GM19023 (cell line): ENCODE data around the gene RSAD1.

ENCODE experiments used
- ATAC-seq: cut with Tn5 transposase; IDR thresholded peaks from one replicate; pipeline ENCODE4 v1.9.1; 2021; ENCODE audit warnings: mild to moderate bottlenecking, moderate library complexity; ENCODE audit not compliant: unreplicated experiment

RSAD1 gene

DNA sequence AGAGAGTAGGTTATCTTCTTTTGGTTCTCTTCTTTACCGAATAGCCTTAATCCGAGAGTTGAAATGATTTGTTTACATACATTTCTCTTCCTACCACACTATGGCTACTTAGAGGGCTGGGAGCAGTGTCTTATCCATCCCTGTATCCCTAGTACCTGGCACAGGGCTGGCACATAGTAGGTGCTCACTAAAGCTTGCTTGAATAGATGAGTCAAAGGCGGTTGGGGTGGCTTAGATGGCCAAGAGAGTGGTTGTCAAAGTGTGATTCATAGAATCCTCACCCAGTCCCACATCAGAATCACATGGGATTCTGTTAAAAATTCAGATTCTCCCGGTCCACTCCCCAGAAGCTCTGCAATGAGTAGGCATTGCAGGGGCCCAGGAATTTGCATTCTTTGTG, 21.0 kb upstream of the RSAD1 start:
- ATAC-seq, result no peak

DNA sequence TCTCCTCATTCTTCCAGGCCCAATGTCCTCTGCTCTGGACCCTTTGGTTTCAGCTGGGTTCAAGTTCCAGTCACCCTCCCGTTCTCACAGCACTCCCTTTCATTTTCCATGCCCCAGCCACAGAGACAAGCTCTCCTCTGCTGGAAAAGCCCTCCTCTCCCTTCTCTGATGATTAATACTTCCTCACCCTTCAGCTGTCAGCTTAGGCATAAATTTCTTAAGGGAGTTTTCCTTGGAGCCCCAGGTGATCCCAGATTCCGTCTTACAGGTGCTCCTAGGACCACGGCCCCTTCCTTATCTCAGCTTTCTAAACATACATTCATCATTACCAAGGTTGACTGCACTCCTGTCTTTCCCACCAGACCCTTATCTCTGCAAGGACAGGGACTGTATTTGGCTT, 20.4 kb upstream of the RSAD1 start:
- no peak for ATAC-seq

DNA sequence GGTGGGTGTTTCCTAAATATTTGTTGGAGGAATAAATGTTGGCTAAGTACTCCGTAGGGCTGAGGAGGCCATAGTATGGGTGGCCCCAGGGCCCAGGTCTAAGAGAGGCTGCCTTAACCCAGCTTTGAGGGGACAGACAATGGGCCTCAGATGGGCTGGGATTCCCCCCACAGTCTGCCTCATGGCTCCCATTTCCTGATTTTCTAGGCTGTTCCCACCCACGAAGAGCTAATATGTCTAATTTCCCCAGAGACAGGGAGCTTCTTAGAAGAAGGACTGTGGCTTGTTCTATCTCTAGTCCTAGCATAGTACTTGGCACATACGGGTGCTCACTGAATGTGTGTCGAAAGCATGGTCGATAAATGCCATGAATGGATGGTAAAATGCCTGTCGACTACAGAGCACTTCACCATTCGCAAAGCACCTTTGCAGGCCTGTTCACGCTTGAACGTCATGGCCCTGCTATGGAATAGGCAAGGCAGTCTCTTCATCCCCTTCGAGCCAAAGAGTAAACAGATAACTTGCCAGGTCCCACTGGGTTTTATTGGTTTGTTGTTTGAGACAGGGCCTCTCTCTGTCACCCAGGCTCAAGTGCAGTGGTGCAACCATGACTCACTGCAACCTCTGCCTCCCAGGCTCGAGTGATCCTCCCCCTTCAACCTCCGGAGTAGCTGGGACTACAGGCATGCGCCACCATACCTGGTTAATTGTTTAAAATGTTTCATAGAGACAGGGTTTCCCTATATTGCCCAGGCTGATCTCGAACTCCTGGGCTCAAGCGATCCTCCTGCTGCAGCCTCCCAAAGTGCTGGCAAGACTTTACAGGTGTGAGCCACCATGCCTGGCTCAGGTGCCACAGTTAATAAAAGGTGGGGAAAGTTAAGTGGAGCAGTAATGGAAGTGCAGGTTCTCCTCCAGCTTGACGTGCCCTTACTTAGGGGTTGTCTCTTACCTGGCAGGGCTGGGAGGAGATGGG, 19.7 kb upstream of the RSAD1 start:
- ATAC-seq, result no peak

- ATAC-seq, result no peak
These were observed 18.9 kb upstream of the RSAD1 start for GRCh38 chr17:50459756-50460155.

- ATAC-seq, result no peak
These were observed 17.7 kb upstream of the RSAD1 start for GRCh38 chr17:50460831-50461526.

DNA sequence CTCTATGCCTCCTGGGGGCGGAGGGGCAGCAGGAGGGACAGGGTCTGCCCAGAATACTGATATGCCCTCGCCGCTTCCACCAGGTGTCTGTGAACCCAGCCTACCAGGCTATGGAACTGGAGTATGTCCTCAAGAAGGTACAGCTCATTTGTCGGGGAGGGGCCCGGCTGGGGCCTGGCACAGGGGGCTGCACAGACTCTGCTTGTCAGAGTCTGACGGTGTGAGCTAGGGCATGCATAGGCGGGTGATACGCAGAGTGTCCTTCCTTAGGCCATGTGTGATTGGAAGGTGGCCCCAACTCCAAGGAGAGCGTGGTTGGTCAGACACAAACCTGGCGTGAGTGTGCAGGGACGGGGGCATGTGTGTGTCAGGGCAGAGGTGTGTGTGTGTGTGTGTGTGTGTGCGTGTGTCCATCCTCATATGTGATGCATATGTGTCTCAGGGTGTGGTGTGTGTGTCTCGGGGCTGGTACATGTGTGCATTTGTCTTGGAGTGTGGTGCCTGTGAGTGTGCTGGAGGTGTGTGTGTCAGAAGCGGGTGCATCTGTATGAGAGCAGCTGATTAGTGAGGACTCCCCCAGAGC, 17.0 kb upstream of the RSAD1 start:
- ATAC-seq, result no peak

DNA sequence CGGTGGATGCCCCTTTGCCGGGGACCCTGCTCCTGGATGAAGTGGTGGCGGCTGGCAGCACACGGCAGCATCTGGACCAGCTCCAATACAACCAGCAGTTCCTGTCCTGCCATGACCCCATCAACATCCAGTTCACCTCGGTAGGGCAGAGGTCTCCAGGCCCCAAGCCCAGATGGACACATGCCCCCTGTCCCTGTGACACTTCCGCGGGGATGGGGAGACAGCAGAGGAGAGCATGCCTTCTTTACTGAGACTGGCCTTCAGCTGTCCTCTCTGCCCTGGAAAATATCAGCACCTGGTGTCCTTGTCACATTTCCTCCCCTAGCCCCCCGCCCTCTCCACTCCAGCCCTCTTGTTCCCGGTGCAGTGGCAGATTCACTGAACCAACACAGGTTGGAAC, 16.2 kb upstream of the RSAD1 start:
- no peak for ATAC-seq

- ATAC-seq, result no peak
These were observed 14.5 kb upstream of the RSAD1 start for GRCh38 chr17:50464121-50464520.

- no peak for ATAC-seq
These were observed 13.9 kb upstream of the RSAD1 start for GRCh38 chr17:50464736-50465135.

DNA sequence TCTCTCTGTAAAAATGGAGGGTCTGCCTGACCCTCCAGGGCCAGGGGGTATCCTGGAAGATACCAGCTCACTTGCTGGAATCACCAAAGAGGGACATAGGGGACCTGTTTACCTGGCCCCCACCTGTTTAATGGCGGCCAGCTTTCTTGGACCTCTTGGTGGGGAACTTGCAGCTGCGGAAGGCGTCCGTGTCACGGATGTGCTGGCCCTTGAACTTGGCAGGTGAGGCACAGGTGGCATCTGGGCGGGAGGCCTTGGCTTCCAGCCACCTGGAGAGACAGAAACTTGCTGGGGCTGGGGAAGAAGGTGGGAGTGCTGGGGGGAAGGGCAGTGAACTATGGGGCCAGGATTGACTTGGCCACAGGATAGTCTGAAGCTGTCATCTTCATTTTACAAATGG, 13.5 kb upstream of the RSAD1 start:
- no peak for ATAC-seq

DNA sequence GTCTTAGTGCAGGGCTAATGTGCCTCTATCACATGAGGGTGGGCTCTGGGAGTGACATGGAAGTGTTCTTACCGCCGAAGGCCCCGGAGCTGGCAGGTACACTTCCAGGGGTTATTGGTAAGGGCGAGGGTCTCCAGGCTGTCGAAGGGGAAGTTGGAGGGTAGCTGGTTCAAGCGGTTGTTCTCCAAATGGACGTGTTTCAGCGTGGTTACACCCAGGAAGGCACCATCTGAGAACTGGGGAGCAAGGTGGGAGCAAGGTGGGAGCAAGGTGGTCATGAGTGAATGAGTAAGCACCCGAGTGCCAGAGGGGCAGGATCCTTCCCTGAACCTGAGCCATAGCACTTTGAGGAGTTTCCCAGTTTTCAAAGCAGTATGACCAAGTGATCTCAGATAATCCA, 13.0 kb upstream of the RSAD1 start:
- no peak for ATAC-seq

- no peak for ATAC-seq
These were observed 12.1 kb upstream of the RSAD1 start for GRCh38 chr17:50466371-50467113.

GRCh38 chr17:50467114-50467854, 11.4 kb upstream of the RSAD1 start:
- no peak for ATAC-seq

- ATAC-seq, result no peak
These were observed 10.8 kb upstream of the RSAD1 start for GRCh38 chr17:50467855-50468303.

DNA sequence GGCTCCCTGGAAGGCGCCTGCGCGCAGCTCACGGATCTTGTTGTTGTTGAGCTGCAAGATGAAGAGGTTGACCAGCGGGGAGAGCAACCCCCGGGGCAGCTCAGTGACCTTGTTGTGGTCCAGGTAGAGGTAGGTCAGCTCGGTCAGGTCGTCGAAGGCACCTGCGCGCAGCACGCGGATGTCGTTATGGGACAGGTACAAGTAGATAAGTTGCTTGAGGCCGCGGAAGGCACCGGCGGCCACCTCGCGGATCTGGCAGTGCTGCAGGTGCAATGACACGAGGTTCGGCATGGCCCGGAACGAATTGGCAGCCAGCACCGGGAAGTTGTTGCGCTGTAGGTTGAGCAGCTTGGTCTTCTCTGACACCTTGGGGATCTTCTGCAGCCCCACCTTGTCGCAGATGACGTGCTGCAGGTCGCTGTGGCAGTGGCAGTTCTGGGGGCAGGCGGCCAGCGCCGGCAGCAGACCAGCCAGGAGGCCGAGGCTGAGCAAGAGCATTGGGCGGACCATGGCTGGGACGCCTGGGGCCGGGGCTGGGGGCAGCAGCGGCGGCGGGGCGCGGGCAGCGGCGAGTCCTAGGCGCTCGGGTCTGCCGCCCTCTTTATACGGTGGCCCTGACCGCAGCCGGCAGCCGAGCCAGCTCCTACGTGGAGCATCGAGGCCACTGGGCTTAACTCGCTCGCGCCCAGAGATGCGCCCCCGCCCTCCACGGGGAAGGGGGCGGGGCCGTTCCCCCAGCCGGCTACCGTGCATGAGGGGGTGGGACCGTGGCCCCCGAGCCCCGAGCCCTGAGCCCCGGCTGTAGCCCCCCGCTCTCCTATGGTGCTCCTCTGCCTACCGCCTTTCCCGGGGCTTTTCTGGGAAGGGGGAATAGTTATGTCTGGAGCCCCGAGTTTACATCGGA, 10.1 kb upstream of the RSAD1 start, which contains the start of gene CHAD:
Gene CHAD (minus strand): TSS at position 577 of the 904 bp plus-strand sequence. CDS start 67 bp downstream, at position 510.
- no peak for ATAC-seq

- ATAC-seq, result no peak
These were observed 9.5 kb upstream of the RSAD1 start for GRCh38 chr17:50469208-50469605.

DNA sequence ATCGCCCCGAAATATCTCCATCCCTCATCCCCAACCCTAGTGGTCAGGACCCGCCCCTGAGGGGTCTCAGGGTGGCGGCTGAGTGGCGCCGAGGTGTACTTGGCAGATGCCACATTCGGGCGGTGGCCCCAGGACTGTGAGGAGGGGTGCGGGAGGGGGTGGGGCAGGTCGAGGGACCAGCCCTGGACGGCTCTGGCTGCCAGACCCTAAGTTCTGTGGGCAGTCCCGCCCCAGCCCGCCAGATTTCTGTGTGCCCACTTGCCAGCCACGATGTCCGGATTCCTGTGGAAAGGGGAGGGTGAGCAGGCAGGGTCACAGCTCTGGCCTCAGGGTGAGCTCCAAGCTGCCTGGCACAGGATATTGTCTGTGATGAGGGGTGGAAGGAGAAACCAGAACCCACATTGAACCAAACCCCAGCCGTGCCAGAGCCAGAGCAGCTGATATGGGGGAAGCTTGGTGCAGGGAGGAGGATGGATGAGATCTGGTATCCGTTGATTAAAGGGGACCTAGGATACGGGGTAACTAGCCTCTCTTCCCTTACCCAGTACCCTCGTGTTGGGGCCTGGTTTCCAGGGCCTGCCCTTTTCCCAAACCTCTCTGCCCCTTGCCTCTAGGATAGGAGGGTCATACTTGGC, 8.9 kb upstream of the RSAD1 start:
- ATAC-seq, result no peak

DNA sequence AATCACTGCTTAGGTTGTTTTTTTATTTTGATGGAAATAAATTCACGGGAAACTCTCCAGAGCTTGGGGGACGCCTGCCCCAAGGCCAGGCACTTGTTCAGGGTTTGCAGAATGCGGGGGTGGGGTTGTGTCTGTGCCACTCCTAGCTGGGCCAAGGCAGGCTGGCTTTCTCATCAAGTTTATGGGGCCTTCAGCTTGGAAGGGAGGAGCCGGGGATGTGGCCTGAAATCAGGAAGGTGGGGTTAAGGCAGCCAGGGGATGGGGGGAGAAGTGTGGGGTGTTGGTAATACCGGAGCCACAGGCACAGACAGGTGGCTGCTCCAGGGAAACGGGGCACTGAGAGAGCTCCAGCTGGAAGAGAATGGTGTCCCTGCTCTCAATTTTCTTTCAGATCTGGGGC, 8.2 kb upstream of the RSAD1 start:
- ATAC-seq, result no peak
